Tibial nerve (tissue), 4 donors: ENCODE results near the gene PRPS2.

Source experiments
- CTCF ChIP-seq, 5 experiments: fragments of 200-600 bp in 3 of 5; fragments of 450-650 bp in 2 of 5; sonication (generic) in 3 of 5; IDR thresholded peaks; one replicate each; pipeline ENCODE4 v1.5.1; 2016 to 2019; ENCODE audit warnings: antibody characterized with exemption in 5 of 5, mild to moderate bottlenecking in 3 of 5, moderate library complexity in 2 of 5
- EP300 ChIP-seq, 2 donors: sonication (generic); formaldehyde crosslinking; IDR thresholded peaks; one replicate each; pipeline ENCODE4 v1.6.1; 2017; ENCODE audit warnings: antibody characterized with exemption in 2 of 2, mild to moderate bottlenecking in 1 of 2

GRCh38 chrX:12790885-12791256 lies 341 bp upstream of the PRPS2 start:
- TF ChIP-seq CTCF (IDR thresholded peaks at IDR 0.05) (no peak), EP300 (IDR thresholded peaks at IDR 0.05) (no peak)
